ENCODE data around the gene CH25H.
"Not testable (repeated sequence)": the region's sequence is repeated elsewhere in the genome, so short reads cannot be mapped to it uniquely, and the experiment has no call there.

CH25H gene

DNA sequence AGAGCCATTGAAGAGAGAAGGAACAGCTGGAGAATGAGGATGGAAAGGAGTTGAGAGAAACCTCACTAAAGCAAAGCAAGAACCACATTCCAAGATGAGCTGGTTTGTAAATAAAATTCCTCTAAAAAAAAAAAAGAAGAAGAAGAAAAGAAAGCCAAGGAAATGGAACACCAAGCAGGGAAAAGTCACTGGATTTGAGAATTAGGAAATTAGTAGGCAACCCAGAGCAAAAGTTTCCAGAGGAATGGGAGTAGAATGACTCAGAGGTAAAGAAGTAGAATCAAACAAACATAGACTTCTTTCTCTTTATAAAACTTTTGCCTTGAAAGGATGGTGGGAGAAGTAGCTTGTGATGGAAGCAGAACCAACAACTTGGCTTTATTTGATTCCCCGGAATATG is 3.9 kb downstream of the CH25H start:
- ATAC-seq (ENCODE audit: low read depth) (no peak), DNase-seq (ENCODE audit: low spot score) (no peak)
- Histone ChIP-seq H3K4me3 (ENCODE audit: severe bottlenecking) (no peak overlapping the region), H3K4me1 (ENCODE audit: insufficient read depth, poor library complexity, severe bottlenecking) (peaks cover 6% of the 10 kb centered on the region), H3K9me3 (ENCODE audit: severe bottlenecking) (no peaks in the 10 kb centered on the region), H3K27ac (ENCODE audit: poor library complexity, severe bottlenecking) (no peak overlapping the region), H3K27me3 (ENCODE audit: insufficient read depth, poor library complexity, severe bottlenecking) (peaks cover 34% of the 10 kb centered on the region), H3K36me3 (ENCODE audit: low read depth) (no peaks in the 10 kb centered on the region)
- TF ChIP-seq, protein P1, sequence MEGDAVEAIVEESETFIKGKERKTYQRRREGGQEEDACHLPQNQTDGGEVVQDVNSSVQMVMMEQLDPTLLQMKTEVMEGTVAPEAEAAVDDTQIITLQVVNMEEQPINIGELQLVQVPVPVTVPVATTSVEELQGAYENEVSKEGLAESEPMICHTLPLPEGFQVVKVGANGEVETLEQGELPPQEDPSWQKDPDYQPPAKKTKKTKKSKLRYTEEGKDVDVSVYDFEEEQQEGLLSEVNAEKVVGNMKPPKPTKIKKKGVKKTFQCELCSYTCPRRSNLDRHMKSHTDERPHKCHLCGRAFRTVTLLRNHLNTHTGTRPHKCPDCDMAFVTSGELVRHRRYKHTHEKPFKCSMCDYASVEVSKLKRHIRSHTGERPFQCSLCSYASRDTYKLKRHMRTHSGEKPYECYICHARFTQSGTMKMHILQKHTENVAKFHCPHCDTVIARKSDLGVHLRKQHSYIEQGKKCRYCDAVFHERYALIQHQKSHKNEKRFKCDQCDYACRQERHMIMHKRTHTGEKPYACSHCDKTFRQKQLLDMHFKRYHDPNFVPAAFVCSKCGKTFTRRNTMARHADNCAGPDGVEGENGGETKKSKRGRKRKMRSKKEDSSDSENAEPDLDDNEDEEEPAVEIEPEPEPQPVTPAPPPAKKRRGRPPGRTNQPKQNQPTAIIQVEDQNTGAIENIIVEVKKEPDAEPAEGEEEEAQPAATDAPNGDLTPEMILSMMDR (IDR thresholded peaks at IDR 0.05; ENCODE audit: poor library complexity, severe bottlenecking), result no peak

DNA sequence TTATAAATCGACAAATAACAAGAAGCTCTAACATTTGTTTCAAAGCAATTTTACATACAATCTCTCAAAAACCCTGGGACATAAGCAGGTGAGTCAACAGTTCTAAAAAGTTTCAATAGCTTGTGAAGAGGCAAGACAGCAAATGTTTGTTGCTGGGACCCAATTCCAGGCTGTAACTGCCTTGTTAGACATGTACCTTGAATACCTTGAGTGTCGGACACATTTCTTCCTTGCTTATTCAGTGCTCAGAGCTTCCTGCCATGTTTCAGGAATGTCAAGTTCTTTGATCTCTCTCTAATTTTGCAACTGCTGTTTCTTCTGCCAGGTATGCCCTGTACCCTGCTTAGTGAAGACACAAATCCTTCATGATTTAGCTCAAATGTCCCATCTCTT is 5.1 kb downstream of the CH25H start:
- no peaks in the 10 kb centered on the region for H3K36me3 ChIP-seq (ENCODE audit: low read depth)
- DNase-seq (ENCODE audit: low spot score) (no peak), ATAC-seq (ENCODE audit: low read depth) (no peak)
- peaks cover 6% of the 10 kb centered on the region for H3K4me1 ChIP-seq (ENCODE audit: insufficient read depth, poor library complexity, severe bottlenecking)
- H3K9me3 ChIP-seq (ENCODE audit: severe bottlenecking), result no peaks in the 10 kb centered on the region
- peaks cover 22% of the 10 kb centered on the region for H3K27me3 ChIP-seq (ENCODE audit: insufficient read depth, poor library complexity, severe bottlenecking)
- no peak overlapping the region for H3K27ac ChIP-seq (ENCODE audit: poor library complexity, severe bottlenecking)
- TF ChIP-seq, protein P1 (IDR thresholded peaks at IDR 0.05; ENCODE audit: poor library complexity, severe bottlenecking), result no peak
- H3K4me3 ChIP-seq (ENCODE audit: severe bottlenecking), result no peak overlapping the region

DNA sequence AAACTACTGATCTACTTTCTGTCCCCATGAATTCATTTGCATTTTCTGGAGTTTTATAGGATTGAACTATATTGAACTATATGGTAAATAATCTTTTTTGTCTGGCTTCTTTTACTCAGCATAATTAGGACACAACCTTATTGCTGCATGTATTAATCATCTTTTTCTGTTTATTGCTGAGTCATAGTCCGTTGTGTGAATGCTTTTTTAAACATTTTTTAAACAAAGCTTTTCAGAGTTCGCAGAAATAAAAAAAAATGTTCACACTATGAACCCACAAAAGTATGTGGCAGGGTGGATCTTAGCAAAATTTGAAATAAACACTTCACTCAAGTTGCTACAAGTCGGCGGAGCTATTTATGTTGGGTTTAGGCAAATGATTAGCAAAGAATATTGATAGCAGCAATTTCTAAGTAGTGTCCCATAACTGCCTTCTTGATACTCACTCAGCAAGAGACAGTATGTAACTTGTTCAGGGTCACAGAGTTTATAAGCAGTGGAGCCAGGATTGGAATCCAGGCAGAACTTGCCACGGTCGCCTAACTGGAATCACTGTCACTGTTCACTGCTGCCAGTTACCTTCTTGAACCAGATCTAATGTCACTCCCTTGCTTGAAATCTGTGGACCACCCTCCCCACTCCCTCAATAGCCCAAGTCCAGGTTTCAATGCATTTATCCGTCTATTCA is 5.6 kb downstream of the CH25H start:
- ATAC-seq (ENCODE audit: low read depth) (no peak), DNase-seq (ENCODE audit: low spot score) (no peak)
- Histone ChIP-seq H3K36me3 (ENCODE audit: low read depth) (no peaks in the 10 kb centered on the region), H3K27me3 (ENCODE audit: insufficient read depth, poor library complexity, severe bottlenecking) (peaks cover 17% of the 10 kb centered on the region), H3K4me3 (ENCODE audit: severe bottlenecking) (no peak overlapping the region), H3K9me3 (ENCODE audit: severe bottlenecking) (no peaks in the 10 kb centered on the region), H3K27ac (ENCODE audit: poor library complexity, severe bottlenecking) (no peak overlapping the region), H3K4me1 (ENCODE audit: insufficient read depth, poor library complexity, severe bottlenecking) (peaks cover 3% of the 10 kb centered on the region)
- TF ChIP-seq, protein P1 (IDR thresholded peaks at IDR 0.05; ENCODE audit: poor library complexity, severe bottlenecking), result no peak

DNA sequence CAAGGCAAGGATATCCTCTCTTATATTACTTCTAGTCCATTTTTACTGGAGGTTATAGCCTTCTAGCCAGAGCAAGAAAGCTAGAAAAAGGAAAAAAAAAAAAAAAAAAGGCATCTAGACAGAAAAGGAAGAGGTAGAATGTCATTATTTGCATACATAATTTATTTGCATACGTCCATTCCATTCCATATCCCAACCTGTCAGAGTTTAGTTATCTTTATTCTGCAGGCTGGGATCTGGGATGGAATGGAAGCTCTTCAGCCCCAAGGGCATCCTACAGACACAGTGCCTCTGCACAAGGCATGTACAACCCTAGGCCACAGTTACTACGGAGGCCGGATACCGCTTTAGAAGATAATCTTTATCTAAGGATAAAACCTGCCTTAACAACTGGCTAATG is 9.6 kb downstream of the CH25H start:
- TF ChIP-seq, protein P1 (IDR thresholded peaks at IDR 0.05; ENCODE audit: poor library complexity, severe bottlenecking), result no peak
- H3K27ac ChIP-seq (ENCODE audit: poor library complexity, severe bottlenecking), result no peak overlapping the region
- no peak for ATAC-seq (ENCODE audit: low read depth)
- no peaks in the 10 kb centered on the region for H3K9me3 ChIP-seq (ENCODE audit: severe bottlenecking)
- no peak overlapping the region for H3K4me3 ChIP-seq (ENCODE audit: severe bottlenecking)
- H3K4me1 ChIP-seq (ENCODE audit: insufficient read depth, poor library complexity, severe bottlenecking), result peaks cover 3% of the 10 kb centered on the region
- no peaks in the 10 kb centered on the region for H3K27me3 ChIP-seq (ENCODE audit: insufficient read depth, poor library complexity, severe bottlenecking)
- DNase-seq (ENCODE audit: low spot score), result no peak
- H3K36me3 ChIP-seq (ENCODE audit: low read depth), result no peaks in the 10 kb centered on the region

DNA sequence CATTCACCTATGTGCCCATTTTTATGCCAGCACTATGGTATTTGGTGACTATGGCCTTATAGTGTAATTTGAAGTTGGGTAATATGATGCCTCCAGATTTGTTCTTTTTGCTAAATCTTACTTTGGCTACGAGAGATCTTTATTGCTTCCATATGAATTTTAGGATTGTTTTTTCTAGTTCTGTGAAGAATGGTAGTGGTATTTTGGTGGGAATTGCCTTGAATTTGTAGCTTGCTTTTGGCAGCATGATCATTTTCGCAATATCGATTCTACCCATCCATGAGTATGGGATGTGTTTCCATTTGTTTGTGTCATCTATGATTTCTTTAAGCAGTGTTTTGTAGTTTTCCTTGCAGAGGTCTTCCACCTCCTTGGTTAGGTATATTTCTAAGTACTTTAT is 15.8 kb downstream of the CH25H start:
- not testable (repeated sequence) for H3K27me3 ChIP-seq (ENCODE audit: insufficient read depth, poor library complexity, severe bottlenecking); H3K4me3 ChIP-seq (ENCODE audit: severe bottlenecking); H3K36me3 ChIP-seq (ENCODE audit: low read depth); H3K4me1 ChIP-seq (ENCODE audit: insufficient read depth, poor library complexity, severe bottlenecking); DNase-seq (ENCODE audit: low spot score); ATAC-seq (ENCODE audit: low read depth); H3K27ac ChIP-seq (ENCODE audit: poor library complexity, severe bottlenecking); H3K9me3 ChIP-seq (ENCODE audit: severe bottlenecking)

All from RWPE2 (cell line).